Effector CD4-positive, alpha-beta T cell (primary cell): ENCODE results near the gene ATP11C.
"Not testable (repeated sequence)": the region's sequence is repeated elsewhere in the genome, so short reads cannot be mapped to it uniquely, and the experiment has no call there.

Source experiments
- DNase-seq: peaks from one replicate; pipeline ENCODE4 v3.0.0-alpha.2; 2020

ATP11C gene

DNA sequence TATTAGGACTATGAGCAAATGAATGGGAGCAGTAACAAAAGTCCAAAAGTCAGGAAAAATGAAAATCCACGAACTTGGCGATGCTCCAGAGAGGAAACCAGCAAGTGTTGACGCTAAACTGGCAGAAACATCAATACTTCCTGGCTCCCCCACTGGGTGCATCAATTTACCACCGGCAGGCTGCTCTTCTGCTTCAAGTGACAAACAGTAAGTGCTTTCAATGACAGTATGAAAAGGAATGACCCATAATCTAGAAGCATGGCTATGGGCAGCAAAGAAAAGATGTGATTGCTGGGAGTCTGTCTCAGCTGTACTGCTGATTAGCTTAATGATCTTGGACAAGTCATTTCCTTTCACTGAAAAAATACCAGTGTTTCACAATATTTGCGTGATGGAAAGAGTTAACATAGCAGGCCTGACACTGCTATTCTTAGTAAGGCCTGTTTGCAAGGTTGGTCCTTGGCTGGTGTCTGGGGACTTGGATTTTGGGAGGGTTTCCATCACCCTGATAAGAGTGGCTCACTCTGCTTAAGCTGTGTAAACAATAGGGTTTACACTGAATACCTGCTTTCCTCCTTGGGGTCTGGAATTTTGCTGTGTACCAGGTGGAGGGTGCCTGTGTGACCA is 8.7 kb downstream of the ATP11C start:
- no peak for DNase-seq

DNA sequence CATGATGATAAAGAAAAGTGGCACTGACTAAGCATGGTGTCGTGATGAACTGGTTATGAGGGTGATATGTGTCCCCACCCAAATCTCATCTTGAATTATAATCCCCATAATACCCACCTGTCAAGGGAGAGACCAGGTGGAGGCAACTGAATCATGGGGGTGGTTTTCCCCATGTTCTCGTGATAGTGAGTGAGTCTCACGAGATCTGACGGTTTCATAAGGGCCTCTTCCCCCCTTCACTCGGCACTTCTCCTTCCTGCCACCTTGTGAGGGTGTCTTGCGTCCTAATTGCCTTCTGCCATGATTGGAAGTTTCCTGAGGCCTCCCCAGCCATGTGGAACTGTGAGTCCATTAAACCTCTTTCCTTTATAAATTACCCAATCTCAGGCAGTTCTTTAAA is 11.7 kb downstream of the ATP11C start:
- DNase-seq: not testable (repeated sequence)

DNA sequence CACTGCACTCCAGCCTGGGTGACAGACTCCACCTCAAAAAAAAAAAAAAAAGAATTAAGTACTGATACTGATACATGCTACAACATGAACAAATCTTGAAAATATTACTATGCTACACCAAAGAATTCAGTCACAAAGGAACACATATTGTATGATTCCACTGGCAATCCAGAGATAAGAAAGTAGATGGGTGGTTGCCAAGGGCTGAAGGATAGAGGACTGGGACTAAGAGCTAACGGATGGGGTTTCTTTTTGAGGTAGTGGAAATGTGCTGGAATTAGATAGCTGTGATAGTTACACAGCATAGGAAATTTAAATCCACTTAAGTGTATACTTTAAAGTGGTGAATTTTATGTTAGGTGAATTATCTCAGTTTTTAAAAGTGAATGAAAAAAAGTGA is 12.5 kb downstream of the ATP11C start:
- DNase-seq: no peak

DNA sequence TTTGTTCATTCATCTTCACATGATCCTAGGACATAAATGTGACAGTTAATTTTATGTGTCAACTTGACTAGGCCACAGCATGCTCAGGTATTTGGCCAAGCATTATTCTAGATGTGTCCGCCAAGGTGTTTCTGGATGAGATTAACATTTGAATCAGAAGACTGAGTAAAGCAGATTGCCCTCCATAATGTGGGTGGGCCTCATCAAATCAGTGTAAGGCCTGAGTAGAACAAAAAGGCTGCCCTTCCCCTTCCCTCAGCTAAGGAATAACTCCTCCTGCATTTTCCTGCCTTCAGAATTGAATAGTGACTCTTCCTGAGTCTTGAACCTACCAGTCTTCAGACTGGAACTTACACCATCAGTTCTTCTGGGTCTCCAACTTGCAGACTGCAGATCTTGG is 18.4 kb downstream of the ATP11C start:
- DNase-seq: no peak

DNA sequence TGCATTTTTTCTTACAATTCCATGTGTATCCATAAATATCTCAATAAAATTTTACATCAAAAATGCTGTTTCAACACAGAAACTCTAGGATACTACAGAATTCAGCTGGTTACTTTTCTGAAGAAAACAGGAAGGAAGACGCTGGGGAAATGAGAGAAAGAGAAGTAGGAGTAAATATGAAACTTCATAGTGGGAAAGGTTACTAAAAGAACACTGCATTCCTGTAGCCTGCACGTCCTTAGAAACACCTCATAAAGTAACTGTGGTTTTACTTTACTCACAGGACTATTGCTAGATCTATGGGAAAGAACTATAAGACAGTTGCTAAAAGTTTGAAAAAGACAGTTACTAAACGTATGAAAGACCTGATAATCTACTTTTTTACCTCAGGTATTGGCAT is 23.1 kb downstream of the ATP11C start:
- no peak for DNase-seq

DNA sequence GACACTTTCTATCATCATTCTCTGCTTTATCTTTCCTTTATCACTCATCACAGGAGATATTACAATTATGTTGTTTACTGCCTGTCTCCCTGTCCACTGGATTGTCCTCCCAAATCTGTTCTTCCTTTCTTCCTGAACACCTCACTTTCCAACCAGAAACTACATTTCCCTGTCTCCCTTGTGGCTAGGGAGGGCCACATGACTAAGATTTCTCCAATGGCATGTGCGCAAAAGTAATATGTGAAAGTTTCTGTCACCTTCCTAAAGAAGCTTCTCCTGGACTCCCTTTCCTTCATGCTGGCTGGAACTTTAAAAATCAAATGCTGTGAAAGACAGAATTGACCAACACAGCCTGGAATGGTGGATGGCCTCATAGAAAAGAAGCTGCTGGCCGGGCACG is 25.8 kb downstream of the ATP11C start:
- no peak for DNase-seq

DNA sequence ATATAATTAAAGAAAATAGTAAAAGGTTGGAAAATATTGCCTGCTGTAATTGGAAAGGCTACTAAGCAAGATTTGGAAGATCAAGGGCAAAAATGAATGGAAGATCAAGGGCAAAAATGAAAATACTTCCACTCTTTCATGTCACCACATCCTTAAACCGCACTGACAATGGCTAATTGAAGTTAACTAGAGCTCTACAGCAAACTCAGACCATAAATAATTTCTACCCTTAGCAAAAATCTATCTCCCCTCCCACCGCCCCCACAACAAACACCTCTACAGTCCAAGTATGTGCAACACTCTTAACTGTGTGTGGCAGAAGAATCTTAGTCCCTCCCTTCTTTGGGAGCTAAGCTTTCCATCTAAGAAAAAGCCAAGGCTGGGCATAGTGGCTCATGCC is 27.1 kb downstream of the ATP11C start:
- no peak for DNase-seq

DNA sequence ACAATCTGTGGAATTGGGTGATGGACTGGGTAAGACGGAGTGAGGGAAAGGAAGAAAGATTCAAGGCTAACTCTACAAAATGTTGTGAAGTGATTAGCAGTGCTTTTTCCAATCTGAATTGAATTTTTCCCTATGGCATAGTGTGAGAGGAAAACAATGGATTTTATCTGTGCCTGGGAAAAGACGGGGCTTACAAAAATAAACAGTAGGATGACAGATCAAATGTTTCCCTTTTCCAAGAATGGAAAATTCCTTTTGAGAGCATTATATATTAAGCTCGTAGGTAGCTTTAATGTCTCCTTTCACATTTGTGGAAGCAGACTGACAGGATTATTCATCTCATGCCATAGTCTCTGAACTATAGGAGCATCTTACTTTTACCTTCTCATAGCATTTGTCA is 27.8 kb downstream of the ATP11C start:
- no peak for DNase-seq

DNA sequence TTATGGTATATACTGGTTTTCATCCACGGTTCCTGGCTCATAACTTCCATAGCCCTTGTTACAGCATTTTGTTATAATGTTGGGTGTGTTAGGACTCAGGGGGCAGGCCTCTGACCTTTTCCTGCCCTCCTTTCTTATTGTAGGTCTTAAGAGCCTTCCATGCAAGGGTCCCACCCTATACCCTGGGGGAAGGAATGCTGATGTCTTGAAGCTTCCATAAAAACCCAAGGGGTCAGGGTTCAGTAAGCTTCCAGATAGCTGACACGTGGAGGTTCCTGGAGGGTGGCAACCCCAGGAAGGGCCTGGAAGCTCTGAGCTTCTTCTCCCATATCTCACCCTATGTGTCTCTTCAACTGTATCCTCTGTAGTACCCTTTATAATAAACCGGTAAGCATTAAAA is 29.6 kb downstream of the ATP11C start:
- DNase-seq: no peak

DNA sequence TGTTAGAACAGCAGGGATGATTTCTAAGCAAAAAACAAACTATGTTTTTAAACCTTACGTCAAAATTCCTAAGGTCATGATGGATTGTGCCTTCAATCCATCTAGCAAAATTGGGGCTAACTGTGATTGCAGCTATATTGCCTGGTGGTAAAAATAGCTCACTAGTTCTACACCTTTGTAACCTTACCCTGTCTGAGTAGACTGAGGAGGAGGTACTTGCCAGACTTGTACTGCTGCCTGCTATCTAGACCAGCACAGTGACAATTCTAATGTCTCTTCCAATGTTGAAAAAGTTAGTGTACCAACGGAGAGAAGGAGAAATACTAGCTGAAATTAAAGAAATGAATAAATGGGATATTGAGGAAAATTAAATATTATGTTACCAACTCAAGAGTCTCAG is 30.3 kb downstream of the ATP11C start:
- DNase-seq: no peak

DNA sequence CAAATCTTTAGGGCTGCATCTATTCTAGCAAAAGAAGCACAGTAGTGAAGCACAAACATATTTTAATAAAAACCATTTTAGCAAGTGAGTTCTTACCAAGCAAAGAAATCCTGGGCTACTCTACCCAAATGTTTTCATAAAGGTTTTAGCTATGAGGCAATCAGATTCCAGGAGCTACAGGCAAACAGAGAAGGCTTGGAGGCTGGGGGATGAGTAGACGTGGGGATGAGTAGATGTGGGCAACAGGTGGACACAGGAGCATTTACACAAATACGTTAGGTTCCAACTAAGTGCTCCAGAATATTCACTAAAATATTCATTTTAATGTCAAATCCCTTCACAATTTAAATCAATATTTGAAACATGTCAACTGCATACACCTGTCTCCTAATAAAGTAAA is 34.5 kb downstream of the ATP11C start:
- no peak for DNase-seq

DNA sequence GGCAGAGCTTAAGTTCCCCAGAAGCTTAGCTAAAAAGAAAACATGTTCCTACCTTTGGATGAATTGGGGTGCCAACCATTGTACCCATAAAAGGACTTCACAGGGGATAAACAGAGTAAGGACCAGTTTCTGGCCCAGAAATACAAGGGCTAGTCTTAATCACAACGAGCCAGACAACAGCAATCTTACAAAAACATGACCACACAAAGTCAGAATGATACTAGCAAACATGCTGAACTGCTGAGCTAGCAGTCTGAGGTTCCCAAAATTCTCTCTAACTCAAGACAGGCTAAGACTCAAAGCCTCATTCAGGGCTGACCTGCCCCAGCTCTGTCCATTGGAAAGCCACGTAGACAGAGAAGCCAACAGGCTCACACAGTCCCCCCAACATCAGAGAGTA is 40.3 kb downstream of the ATP11C start:
- no peak for DNase-seq

DNA sequence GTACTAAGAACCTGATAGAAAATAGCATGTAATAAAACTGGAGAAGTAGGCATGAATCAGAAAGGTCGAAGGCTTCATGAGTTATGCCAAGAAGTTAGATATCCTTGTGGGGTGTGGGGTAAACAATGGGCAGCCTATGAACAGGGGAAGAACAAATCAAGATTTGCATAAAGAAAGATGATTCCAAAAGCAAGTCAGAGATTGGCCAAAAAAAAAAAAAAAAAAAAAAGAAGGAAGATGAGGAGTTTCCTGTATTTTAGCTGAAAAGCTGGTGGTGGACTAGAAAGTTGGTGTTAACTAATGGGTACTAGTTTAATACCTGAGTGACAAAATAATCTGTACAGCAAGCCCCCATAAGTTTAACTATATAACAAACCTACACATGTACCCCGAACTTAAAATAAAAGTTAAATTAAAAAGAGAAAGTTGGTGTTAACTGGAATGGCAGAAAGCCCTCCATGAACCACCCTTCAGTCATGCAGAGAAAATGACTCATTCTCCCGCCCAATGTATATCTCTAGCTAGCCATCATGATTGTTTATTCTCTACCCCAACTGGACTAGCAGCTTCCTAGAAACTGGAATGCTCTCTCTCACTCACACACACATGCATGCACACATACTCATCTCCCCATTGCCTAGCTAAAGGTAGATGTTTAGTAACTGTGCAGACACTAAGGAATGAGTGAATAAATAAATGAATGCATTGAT is 41.7 kb downstream of the ATP11C start:
- DNase-seq: no peak

DNA sequence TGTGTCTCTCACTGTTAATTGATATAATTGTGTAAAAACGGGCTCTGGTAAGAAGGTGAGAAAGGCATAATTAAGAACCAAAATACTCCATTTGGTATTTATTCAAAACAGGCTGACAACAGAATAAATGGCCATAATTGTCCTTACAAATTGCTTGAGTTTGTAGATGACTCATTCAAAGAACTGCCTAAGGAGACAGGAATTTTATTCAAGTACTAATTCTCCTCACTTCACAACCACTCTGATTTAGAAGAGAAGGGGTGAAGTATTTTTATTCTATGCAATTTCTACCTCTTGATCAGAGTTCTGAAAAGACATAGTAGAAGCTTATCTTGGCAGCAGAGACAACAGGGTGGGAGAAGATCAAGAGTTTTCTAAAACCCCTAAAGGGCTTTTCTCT is 43.1 kb downstream of the ATP11C start:
- DNase-seq: no peak

DNA sequence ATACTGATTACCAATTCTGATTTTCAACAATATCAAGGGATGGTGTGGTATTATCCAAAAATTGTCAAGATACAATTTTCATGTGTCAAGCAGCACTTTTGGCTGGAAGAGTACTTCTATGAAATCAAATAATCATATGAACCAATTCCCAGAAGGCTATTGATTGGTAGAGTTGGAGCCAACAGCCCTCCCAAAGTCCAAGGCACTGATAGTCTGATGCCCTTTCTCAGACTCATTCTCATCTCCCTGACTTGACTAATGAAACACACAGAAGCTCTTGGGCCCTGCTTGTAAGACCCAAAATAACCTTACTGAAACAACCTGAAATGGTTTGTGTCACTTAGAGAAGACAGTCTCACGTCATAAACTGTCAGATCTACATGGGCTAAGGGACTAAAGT is 48.9 kb downstream of the ATP11C start:
- DNase-seq: no peak

DNA sequence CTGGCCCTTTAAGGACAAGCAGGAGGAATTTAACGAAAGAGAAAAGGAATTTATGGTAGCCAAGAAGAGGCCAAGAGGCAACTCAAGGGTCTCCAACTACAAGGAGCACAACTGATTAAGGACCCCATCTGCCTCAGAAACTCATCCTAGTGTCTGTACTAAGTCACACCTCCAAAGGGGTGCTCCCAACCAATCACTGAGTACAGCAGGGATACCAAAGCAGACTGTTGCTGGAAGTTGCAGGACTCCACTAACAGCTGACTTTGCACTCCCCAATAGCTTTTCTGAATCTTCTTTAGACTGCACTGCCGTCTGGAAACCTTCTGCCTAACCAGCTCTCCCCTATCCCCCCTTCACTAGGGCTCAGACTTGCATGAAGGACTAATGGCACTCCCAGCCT is 50.6 kb downstream of the ATP11C start:
- DNase-seq: no peak

DNA sequence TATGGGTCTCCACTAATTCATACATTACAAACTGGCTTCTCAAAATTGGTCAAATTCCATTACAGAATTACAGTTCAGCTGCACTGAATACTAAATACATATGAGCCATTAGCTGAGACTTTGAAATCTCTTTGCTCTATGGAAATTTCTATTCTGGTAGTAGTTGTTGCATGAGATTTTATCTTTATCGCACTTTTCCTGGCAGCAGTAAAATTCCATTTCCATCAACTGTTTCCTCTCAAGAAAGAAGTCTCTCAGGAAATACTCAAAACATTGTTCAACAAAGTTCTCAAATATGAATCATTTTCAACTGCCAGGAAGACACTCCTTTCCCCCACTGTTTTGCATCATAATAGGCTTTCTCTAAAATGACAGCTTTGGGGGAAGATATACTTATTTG is 51.3 kb downstream of the ATP11C start:
- DNase-seq: no peak

DNA sequence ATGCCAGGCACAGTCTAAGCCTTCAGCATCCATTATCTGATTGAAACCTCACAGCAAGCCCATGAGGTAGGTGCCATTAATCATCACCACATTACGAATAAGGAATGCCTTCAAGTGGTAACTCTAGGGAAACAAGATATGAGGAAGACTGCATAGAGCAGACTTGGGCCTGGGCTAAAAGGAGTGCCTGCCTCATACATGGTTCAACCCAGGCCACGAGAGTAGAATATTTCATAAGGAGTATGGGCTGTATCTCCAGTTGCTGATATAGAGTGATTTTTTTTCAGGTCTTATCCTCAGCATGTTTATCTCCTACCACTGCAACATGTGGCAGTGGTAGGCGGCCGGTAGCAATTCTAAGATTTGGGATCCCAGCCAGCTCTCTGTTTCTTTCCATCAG is 51.7 kb downstream of the ATP11C start:
- DNase-seq: no peak

DNA sequence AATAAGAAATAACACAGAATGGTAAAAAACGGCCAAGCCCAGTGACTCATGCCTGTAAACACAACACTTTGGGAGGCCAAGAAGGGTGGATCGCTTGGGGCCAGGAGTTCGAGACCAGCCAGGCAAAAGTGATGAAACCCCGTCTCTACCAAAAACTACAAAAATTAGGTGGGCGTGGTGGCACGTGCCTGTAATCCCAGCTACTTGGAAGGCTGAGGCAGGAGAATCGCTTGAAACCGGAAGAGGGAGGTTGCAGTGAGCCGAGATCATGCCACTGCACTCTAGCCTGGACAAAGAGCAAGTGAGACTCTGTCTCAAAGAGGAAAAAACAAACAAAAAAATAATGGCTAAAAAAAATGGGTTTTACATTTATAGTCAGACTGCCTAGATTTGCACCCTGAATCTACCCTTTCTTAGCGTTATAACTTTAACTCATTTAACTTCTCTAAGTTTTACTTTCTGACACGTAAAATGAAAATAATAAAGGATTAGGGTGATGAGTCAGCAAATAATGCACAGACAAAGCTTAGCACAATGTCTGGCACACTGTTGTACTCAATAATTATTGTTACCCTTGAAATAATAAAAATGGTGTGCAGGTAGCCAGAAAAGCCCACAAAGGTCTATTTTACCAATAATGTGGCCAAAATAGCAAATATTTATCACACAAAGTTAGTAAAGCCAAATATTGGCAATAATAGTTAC is 55.0 kb downstream of the ATP11C start:
- DNase-seq: no peak

DNA sequence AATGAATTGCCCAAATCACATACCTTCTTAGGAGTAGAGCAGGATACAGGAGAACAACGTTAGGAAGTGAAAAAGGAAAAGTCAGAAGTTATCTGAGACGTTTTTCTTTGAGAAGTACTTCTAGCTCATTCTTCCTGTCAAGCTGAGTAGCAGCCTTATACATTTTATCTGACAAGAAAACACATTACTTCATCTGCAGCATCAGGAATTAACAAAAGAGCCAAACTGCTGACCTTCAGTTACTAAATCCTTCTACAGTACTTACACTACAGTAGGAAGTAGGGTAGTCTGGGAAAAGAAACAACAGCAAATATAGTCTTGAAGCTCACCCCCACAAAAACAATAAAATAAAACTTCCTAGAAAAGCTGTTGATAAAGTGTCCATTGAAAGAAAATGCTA is 57.0 kb downstream of the ATP11C start:
- no peak for DNase-seq

DNA sequence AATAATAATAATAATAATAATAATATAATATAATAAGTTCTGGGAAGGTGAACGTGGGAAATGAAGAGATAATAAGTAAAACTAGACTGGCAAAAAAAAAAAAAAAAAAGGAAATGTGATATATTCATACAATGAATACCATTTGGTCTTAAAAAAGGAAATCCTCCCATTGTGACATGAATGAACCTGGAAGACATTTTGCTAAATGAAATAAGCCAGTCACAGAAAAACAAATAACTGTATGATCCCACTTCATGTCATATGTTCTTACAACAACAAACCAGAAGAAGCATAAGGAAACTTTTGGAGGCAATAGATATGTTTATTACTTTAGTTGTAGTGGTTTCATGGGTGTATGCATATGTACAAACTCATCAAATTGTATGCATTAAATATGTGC is 63.1 kb downstream of the ATP11C start:
- no peak for DNase-seq

DNA sequence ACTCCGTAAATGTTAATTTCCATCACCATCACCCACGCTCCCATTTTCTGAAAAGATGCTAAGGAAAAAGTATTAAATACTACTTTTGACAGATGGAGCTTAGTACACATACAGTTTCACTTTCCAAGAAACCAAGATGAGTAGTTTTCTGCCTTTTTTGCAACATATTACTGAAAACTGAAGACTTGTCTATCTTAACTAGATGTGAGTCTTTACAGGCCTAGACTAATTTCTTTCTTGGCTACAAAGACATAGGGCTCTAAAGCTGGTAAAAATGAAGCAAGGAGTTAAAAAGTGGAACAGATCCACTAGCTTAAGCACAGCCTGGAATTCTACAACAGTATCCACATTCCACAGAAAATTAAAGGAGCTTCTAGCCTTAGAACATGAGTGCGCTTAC is 68.2 kb downstream of the ATP11C start:
- DNase-seq: no peak

DNA sequence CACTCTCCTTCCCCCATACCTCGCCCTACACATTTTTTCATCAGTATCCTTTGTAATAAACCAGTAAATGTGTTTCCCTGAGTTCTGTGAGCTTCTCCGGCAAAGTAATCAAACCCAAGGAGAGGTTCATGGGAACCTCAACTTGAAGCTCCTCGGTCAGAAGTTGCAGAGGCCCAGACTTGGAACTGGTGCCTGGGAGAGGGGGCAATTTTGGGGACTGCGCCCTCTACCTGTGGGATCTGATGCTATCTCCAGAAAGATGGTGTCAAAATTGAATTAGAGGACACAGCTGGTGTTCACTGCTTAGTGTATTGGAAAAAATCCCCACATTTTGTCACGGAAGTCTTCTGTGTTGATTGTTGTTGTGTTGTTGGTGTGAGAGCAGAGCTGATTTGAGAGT is 70.6 kb downstream of the ATP11C start:
- DNase-seq: no peak

DNA sequence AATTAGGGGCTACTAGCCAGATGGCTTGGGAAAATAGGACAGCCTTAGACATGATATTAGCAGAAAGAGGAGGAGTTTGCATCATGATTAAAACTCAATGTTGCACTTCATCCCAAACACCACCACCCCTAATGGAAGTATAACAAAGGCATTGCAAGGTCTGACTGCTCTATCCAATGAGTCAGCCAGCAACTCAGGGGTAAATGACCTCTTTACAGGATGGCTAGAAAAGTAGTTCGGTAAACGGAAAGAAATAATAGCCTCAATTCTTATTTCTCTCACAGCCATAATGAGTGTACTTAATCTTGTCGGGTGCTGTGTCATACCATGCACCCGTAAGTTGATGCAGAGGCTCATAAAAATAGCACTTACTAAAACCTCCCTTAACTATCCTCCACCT is 76.0 kb downstream of the ATP11C start:
- DNase-seq: not testable (repeated sequence)

DNA sequence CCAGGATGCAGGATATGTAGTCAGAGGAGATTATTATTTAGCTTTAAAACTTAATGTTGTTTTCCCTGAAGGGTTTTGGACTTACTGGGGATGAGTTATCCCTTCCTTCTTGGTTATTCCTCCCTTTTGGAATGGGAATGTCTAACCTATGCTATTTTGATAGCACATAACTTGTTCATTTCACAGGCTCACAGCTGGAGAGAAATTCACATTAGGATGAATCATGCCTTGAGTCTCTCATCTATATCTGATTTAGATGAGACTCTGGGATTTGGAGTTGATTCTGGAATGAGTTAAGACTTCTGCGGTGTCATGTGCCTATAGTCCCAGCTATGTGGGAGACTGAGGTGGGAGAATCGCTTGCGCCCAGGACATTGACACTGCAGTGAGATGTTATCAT is 81.1 kb downstream of the ATP11C start:
- DNase-seq: no peak
